HepG2 (cell line): ENCODE data around the gene SLC9A8. TPM values are rescaled to one million over a fixed set of nuclear protein-coding genes. Genes with fewer than 3 reads are reported as not detected.

ENCODE experiments used
- AKAP8 ChIP-seq: sonication (generic); formaldehyde crosslinking; IDR thresholded peaks from 2 replicates; pipeline ENCODE4 v1.5.1; 2020; ENCODE audit warnings: mild to moderate bottlenecking, missing genetic modification reagents
- ESRRA ChIP-seq: sonication (generic); formaldehyde crosslinking; IDR thresholded peaks from 2 replicates; pipeline ENCODE4 v1.5.1; 2020; ENCODE audit warnings: mild to moderate bottlenecking, low read depth, missing genetic modification reagents
- HDAC6 ChIP-seq: fragments of 200-600 bp; sonication (generic); IDR thresholded peaks from 2 replicates; pipeline ENCODE4 v1.7.0; 2017; ENCODE audit warnings: mild to moderate bottlenecking, antibody characterized with exemption, low read length, low read depth
- HOXA5 ChIP-seq: sonication (generic); formaldehyde crosslinking; IDR thresholded peaks from 2 replicates; pipeline ENCODE4 v1.4.0; 2020; ENCODE audit warnings: missing genetic modification reagents
- MIER3 ChIP-seq: IDR thresholded peaks from 2 replicates; pipeline ENCODE4 v1.6.1; 2016; ENCODE audit warnings: missing compliant biosample characterization, borderline replicate concordance
- MLLT10 ChIP-seq: sonication (generic); formaldehyde crosslinking; IDR thresholded peaks from 2 replicates; pipeline ENCODE4 v1.4.0; 2020; ENCODE audit warnings: missing genetic modification reagents
- NR3C1 ChIP-seq: sonication (generic); formaldehyde crosslinking; IDR thresholded peaks from 2 replicates; pipeline ENCODE4 v1.4.0; 2020; ENCODE audit warnings: missing genetic modification reagents
- RBAK ChIP-seq: sonication (generic); formaldehyde crosslinking; IDR thresholded peaks from 2 replicates; pipeline ENCODE4 v1.5.1; 2020; ENCODE audit warnings: mild to moderate bottlenecking, missing genetic modification reagents
- TGIF2 ChIP-seq: IDR thresholded peaks from 2 replicates; pipeline ENCODE4 v1.6.1; 2016; ENCODE audit warnings: control low read depth, missing compliant biosample characterization
- TRIM24 ChIP-seq: sonication (generic); formaldehyde crosslinking; IDR thresholded peaks from 2 replicates; pipeline ENCODE4 v1.8.0; 2022; ENCODE audit warnings: mild to moderate bottlenecking, missing genetic modification reagents
- XBP1 ChIP-seq: sonication (generic); formaldehyde crosslinking; IDR thresholded peaks from 2 replicates; pipeline ENCODE4 v1.5.0; 2020; ENCODE audit warnings: missing genetic modification reagents
- ZNF619 ChIP-seq: sonication (generic); formaldehyde crosslinking; IDR thresholded peaks from 2 replicates; pipeline ENCODE4 v1.4.0; 2020; ENCODE audit warnings: mild to moderate bottlenecking, missing genetic modification reagents
- polyA plus RNA-seq, 8 experiments: library from polyadenylated mRNA; depleted of rRNA in 3 of 8; stranded (reverse) in 7 of 8; unstranded in 1 of 8; fragments of >200 nt; fragmentation: Illumina TruSeq in 4 of 8; extraction: Trizol in 4 of 8; gene quantifications; 2 replicates each; pipeline versions ENCODE4 v1.2.1 to v1.2.3, GENCODE V29; 2011 to 2016; ENCODE audit warnings: low read depth in 4 of 8, missing spikeins in 1 of 8, mixed read lengths in 1 of 8; ENCODE audit not compliant: insufficient read depth in 1 of 8
- total RNA-seq, 5 experiments: library from RNA; depleted of rRNA; stranded (reverse); fragments of >200 nt; fragmentation: Illumina TruSeq; extraction: Trizol; gene quantifications; 2 replicates each; pipeline ENCODE4 v1.2.3, GENCODE V29; 2016; ENCODE audit warnings: low read depth in 1 of 5
- TF ChIP-seq, protein P1 (sequence below): IDR thresholded peaks from 2 replicates; pipeline ENCODE4 v1.6.1; 2016; ENCODE audit warnings: low read depth, missing genetic modification reagents, missing compliant biosample characterization
- TF ChIP-seq, protein P2 (sequence below): sonication (generic); formaldehyde crosslinking; IDR thresholded peaks from 2 replicates; pipeline ENCODE4 v1.4.0; 2020; ENCODE audit warnings: missing genetic modification reagents, borderline replicate concordance
- TF ChIP-seq, protein P3 (sequence below): sonication (generic); formaldehyde crosslinking; IDR thresholded peaks from 2 replicates; pipeline ENCODE4 v1.4.0; 2020; ENCODE audit warnings: missing genetic modification reagents
- TF ChIP-seq, protein P4 (sequence below): sonication (generic); formaldehyde crosslinking; IDR thresholded peaks from 2 replicates; pipeline ENCODE4 v1.8.1; 2022; ENCODE audit warnings: low read depth, mild to moderate bottlenecking, missing genetic modification reagents
- TF ChIP-seq, protein P5 (sequence below), 2 experiments: sonication (generic) in 1 of 2; formaldehyde crosslinking in 1 of 2; IDR thresholded peaks; 2 replicates each; pipeline versions ENCODE4 v1.4.0 to v1.6.1; 2018 to 2020; ENCODE audit warnings: missing genetic modification reagents in 2 of 2, borderline replicate concordance in 1 of 2, low read depth in 1 of 2, mild to moderate bottlenecking in 1 of 2, missing biosample characterization in 1 of 2

The SLC9A8 gene
- total and polyA plus RNA-seq, 2 of the 13 experiments (the other 11 are each of a cell fraction or from before 2014, with no cell fraction given): 4.1 to 7.4 TPM

DNA sequence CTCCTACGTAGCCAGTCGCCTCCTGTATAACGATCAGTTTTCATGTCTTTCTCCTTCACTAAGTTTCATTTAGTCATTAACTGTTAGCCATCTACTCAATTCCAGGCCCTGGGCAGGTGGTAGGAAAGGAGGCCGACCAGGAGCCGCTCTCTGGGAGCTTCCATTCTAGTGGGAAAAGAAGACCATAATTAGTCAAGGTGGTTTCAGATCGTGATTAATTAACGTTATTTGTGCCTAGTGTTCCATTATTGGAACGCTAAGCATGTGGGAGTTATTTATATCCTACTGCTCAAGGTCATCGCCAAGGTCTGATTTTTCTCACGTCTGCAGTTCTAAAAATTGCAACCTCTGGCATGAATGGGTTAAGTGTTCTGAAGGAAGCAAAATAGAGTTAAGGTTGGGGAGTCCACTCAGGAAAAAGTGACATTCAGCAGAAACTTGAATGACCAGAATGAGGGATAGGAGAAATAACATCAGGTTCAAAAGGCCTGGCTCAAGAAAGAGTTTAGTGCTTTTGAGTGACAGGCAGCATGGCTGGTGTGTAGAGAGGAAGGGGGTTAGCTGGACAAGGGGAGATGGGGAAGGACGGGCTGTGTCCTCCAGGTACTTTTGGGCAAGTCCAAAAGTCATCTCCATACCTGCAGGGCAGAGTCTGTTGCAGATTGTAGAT lies 812 bp downstream of the SLC9A8 start (continued):
- TF ChIP-seq, protein P1, sequence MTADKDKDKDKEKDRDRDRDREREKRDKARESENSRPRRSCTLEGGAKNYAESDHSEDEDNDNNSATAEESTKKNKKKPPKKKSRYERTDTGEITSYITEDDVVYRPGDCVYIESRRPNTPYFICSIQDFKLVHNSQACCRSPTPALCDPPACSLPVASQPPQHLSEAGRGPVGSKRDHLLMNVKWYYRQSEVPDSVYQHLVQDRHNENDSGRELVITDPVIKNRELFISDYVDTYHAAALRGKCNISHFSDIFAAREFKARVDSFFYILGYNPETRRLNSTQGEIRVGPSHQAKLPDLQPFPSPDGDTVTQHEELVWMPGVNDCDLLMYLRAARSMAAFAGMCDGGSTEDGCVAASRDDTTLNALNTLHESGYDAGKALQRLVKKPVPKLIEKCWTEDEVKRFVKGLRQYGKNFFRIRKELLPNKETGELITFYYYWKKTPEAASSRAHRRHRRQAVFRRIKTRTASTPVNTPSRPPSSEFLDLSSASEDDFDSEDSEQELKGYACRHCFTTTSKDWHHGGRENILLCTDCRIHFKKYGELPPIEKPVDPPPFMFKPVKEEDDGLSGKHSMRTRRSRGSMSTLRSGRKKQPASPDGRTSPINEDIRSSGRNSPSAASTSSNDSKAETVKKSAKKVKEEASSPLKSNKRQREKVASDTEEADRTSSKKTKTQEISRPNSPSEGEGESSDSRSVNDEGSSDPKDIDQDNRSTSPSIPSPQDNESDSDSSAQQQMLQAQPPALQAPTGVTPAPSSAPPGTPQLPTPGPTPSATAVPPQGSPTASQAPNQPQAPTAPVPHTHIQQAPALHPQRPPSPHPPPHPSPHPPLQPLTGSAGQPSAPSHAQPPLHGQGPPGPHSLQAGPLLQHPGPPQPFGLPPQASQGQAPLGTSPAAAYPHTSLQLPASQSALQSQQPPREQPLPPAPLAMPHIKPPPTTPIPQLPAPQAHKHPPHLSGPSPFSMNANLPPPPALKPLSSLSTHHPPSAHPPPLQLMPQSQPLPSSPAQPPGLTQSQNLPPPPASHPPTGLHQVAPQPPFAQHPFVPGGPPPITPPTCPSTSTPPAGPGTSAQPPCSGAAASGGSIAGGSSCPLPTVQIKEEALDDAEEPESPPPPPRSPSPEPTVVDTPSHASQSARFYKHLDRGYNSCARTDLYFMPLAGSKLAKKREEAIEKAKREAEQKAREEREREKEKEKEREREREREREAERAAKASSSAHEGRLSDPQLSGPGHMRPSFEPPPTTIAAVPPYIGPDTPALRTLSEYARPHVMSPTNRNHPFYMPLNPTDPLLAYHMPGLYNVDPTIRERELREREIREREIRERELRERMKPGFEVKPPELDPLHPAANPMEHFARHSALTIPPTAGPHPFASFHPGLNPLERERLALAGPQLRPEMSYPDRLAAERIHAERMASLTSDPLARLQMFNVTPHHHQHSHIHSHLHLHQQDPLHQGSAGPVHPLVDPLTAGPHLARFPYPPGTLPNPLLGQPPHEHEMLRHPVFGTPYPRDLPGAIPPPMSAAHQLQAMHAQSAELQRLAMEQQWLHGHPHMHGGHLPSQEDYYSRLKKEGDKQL (CRISPR knock-in tag): no peak
- TF ChIP-seq, protein P2, sequence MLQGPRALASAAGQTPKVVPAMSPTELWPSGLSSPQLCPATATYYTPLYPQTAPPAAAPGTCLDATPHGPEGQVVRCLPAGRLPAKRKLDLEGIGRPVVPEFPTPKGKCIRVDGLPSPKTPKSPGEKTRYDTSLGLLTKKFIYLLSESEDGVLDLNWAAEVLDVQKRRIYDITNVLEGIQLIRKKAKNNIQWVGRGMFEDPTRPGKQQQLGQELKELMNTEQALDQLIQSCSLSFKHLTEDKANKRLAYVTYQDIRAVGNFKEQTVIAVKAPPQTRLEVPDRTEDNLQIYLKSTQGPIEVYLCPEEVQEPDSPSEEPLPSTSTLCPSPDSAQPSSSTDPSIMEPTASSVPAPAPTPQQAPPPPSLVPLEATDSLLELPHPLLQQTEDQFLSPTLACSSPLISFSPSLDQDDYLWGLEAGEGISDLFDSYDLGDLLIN (CRISPR knock-in tag): no peak
- TF ChIP-seq, protein P3, sequence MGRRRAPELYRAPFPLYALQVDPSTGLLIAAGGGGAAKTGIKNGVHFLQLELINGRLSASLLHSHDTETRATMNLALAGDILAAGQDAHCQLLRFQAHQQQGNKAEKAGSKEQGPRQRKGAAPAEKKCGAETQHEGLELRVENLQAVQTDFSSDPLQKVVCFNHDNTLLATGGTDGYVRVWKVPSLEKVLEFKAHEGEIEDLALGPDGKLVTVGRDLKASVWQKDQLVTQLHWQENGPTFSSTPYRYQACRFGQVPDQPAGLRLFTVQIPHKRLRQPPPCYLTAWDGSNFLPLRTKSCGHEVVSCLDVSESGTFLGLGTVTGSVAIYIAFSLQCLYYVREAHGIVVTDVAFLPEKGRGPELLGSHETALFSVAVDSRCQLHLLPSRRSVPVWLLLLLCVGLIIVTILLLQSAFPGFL (CRISPR knock-in tag): no peak
- TF ChIP-seq, protein P4, sequence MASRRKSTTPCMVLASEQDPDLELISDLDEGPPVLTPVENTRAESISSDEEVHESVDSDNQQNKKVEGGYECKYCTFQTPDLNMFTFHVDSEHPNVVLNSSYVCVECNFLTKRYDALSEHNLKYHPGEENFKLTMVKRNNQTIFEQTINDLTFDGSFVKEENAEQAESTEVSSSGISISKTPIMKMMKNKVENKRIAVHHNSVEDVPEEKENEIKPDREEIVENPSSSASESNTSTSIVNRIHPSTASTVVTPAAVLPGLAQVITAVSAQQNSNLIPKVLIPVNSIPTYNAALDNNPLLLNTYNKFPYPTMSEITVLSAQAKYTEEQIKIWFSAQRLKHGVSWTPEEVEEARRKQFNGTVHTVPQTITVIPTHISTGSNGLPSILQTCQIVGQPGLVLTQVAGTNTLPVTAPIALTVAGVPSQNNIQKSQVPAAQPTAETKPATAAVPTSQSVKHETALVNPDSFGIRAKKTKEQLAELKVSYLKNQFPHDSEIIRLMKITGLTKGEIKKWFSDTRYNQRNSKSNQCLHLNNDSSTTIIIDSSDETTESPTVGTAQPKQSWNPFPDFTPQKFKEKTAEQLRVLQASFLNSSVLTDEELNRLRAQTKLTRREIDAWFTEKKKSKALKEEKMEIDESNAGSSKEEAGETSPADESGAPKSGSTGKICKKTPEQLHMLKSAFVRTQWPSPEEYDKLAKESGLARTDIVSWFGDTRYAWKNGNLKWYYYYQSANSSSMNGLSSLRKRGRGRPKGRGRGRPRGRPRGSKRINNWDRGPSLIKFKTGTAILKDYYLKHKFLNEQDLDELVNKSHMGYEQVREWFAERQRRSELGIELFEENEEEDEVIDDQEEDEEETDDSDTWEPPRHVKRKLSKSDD (CRISPR knock-in tag): no peak
- no peak for TF ChIP-seq HOXA5
- TF ChIP-seq ESRRA (CRISPR knock-in tag): no peak
- TF ChIP-seq MIER3: no peak
- TF ChIP-seq, protein P5, sequence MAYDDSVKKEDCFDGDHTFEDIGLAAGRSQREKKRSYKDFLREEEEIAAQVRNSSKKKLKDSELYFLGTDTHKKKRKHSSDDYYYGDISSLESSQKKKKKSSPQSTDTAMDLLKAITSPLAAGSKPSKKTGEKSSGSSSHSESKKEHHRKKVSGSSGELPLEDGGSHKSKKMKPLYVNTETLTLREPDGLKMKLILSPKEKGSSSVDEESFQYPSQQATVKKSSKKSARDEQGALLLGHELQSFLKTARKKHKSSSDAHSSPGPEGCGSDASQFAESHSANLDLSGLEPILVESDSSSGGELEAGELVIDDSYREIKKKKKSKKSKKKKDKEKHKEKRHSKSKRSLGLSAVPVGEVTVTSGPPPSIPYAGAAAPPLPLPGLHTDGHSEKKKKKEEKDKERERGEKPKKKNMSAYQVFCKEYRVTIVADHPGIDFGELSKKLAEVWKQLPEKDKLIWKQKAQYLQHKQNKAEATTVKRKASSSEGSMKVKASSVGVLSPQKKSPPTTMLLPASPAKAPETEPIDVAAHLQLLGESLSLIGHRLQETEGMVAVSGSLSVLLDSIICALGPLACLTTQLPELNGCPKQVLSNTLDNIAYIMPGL (CRISPR knock-in tag; IDR thresholded peaks at IDR 0.05; ENCODE audit: borderline replicate concordance in 1 of 2, low read depth in 1 of 2): no peak; a peak in 1 of 4 replicates
- no peak for TF ChIP-seq MLLT10 (CRISPR knock-in tag)
- TF ChIP-seq TGIF2 (CRISPR knock-in tag): no peak
- no peak for TF ChIP-seq ZNF619 (CRISPR knock-in tag)
- no peak for TF ChIP-seq RBAK
- no peak for TF ChIP-seq XBP1 (CRISPR knock-in tag)
- no peak for TF ChIP-seq NR3C1 (CRISPR knock-in tag)
- no peak for TF ChIP-seq TRIM24 (CRISPR knock-in tag)
- no peak for TF ChIP-seq HDAC6
- TF ChIP-seq AKAP8 (CRISPR knock-in tag): no peak; the same call in 1 of the 2 replicates
